Transverse colon (tissue), 4 donors: ENCODE data around the gene ARHGAP10.

Experiments
- EP300 ChIP-seq: sonication (generic); formaldehyde crosslinking; IDR thresholded peaks from one replicate; pipeline ENCODE4 v1.6.1; 2017; ENCODE audit warnings: antibody characterized with exemption, low read depth
- POLR2A ChIP-seq: fragments of 450-650 bp; IDR thresholded peaks from one replicate; pipeline ENCODE4 v1.6.1; 2016; ENCODE audit warnings: antibody characterized with exemption, mild to moderate bottlenecking, moderate library complexity
- POLR2AphosphoS5 ChIP-seq, 3 donors: sonication (generic); formaldehyde crosslinking; IDR thresholded peaks; one replicate each; pipeline ENCODE4 v1.6.1; 2016; ENCODE audit warnings: antibody characterized with exemption in 3 of 3
- TF ChIP-seq, protein P1 (sequence below), 5 experiments: fragments of 200-600 bp in 3 of 5; fragments of 450-650 bp in 2 of 5; sonication (generic) in 3 of 5; IDR thresholded peaks; 1 replicate in 2 of 5; 2 replicates in 3 of 5; pipeline ENCODE4 v1.5.1; 2016 to 2017; ENCODE audit warnings: antibody characterized with exemption in 5 of 5, inconsistent platforms in 3 of 5, mild to moderate bottlenecking in 2 of 5, moderate library complexity in 1 of 5

DNA sequence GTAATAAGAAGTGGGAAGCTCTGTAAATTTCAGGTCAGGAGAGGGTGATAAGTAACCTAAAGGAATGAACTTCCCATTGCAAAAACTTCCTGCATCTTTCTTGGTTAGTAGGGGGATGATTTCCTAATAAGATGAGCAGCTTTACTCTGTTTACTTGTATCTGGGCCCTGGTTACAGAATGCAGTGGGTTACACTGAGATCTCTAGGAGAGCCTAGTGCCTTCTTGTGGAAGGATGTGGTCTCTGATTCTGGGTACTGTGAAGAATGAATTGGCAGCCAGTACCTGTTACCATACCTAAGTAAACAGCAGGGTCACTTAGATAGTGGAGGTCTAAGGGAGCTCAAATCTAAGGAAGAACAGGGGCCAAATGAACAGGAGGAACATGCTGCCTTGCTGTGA is 320.6 kb downstream of the ARHGAP10 start:
- TF ChIP-seq EP300 (no peak), POLR2A (no peak), POLR2AphosphoS5 (IDR thresholded peaks at IDR 0.05) (no peak)
- TF ChIP-seq, protein P1, sequence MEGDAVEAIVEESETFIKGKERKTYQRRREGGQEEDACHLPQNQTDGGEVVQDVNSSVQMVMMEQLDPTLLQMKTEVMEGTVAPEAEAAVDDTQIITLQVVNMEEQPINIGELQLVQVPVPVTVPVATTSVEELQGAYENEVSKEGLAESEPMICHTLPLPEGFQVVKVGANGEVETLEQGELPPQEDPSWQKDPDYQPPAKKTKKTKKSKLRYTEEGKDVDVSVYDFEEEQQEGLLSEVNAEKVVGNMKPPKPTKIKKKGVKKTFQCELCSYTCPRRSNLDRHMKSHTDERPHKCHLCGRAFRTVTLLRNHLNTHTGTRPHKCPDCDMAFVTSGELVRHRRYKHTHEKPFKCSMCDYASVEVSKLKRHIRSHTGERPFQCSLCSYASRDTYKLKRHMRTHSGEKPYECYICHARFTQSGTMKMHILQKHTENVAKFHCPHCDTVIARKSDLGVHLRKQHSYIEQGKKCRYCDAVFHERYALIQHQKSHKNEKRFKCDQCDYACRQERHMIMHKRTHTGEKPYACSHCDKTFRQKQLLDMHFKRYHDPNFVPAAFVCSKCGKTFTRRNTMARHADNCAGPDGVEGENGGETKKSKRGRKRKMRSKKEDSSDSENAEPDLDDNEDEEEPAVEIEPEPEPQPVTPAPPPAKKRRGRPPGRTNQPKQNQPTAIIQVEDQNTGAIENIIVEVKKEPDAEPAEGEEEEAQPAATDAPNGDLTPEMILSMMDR (IDR thresholded peaks at IDR 0.05), result no peak
